Mesothelial cell of epicardium (in vitro differentiated cells): Measurements from ENCODE around the gene LAMA2. TPM values are rescaled to one million over a fixed set of nuclear protein-coding genes. Genes with fewer than 3 reads are reported as not detected.

Experiments
- DNase-seq, 2 experiments: peaks; one replicate each; pipeline ENCODE4 v3.0.0; 2021; ENCODE audit warnings: low spot score in 2 of 2; ENCODE audit not compliant: unreplicated experiment in 2 of 2
- H3K27ac Mint-ChIP-seq: 2 replicates; pipeline ENCODE4 v1.8.0; 2021; ENCODE audit warnings: mixed read lengths
- H3K27me3 Mint-ChIP-seq: 2 replicates; pipeline ENCODE4 v1.8.0; 2021; ENCODE audit warnings: low read depth, mixed read lengths
- H3K36me3 Mint-ChIP-seq: 2 replicates; pipeline ENCODE4 v1.8.0; 2021; ENCODE audit warnings: mixed read lengths
- H3K4me1 Mint-ChIP-seq: 2 replicates; pipeline ENCODE4 v1.8.0; 2021; ENCODE audit warnings: mixed read lengths
- H3K4me3 Mint-ChIP-seq: 2 replicates; pipeline ENCODE4 v1.8.0; 2021; ENCODE audit warnings: mild to moderate bottlenecking, moderate library complexity, mixed read lengths
- H3K9me3 Mint-ChIP-seq: 2 replicates; pipeline ENCODE4 v1.8.0; 2021; ENCODE audit warnings: mixed read lengths
- CTCF ChIP-seq: fragments of 200-600 bp; sonication (generic); IDR thresholded peaks from one replicate; pipeline ENCODE4 v1.5.0; 2021; ENCODE audit warnings: antibody characterized with exemption; ENCODE audit not compliant: unreplicated experiment
- total RNA-seq: library from RNA; stranded (reverse); gene quantifications from 3 replicates; pipeline ENCODE4 v1.2.1, GENCODE V29; 2021

The LAMA2 gene
- total RNA-seq, 1 donor from 2014 or later, result 63.2 TPM

GRCh38 chr6:129488313-129488712 is 605.4 kb downstream of the LAMA2 start:
- no peak for TF ChIP-seq CTCF
- no peak for DNase-seq
- Mint-ChIP-seq H3K27me3 (peaks cover 7% of the 10 kb centered on the region), H3K4me3 (no peak overlapping the region), H3K9me3 (no peaks in the 10 kb centered on the region), H3K27ac (no peak overlapping the region), H3K4me1 (peaks cover 25% of the 10 kb centered on the region), H3K36me3 (peaks cover 4% of the 10 kb centered on the region)

DNA sequence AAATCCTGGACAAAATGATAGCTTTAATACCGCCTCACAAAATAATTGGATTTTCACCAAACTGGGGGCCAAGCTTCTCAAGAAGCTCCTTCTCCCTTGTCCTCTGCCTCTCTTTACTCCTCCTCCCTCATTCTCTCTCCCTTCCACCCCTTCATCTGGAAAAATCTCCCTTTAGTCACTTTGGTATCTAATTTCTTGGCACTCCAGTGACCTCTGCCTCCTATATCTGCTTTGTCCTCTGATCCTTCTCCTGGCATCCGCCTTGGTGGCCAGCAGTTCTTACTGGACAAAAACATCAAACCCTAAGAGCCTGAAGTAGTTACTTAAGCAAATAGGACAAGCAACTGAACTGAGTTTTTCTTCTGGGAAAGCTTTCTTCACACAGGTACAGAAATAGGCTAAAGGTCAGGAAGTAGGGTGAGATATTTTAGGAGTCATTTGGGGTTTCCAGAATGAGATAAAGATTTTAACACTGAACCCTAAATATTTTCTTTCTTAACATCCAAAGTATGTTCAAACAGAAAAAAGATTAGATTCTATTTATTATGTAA is 606.4 kb downstream of the LAMA2 start:
- no peak for TF ChIP-seq CTCF
- H3K9me3 Mint-ChIP-seq, result no peaks in the 10 kb centered on the region
- no peak for DNase-seq
- H3K27me3 Mint-ChIP-seq, result peaks cover 3% of the 10 kb centered on the region
- peaks cover 25% of the 10 kb centered on the region for H3K4me1 Mint-ChIP-seq
- H3K36me3 Mint-ChIP-seq, result peaks cover 9% of the 10 kb centered on the region
- no peak overlapping the region for H3K27ac Mint-ChIP-seq
- no peak overlapping the region for H3K4me3 Mint-ChIP-seq

GRCh38 chr6:129490521-129491255 is 607.8 kb downstream of the LAMA2 start:
- Mint-ChIP-seq H3K27me3 (peaks cover 3% of the 10 kb centered on the region), H3K36me3 (peaks cover 11% of the 10 kb centered on the region), H3K4me1 (peaks cover 24% of the 10 kb centered on the region), H3K4me3 (no peak overlapping the region), H3K27ac (peak overlapping the region; percentile 87), H3K9me3 (no peaks in the 10 kb centered on the region)
- no peak for TF ChIP-seq CTCF
- DNase-seq, result no peak

GRCh38 chr6:129491436-129491835 is 608.5 kb downstream of the LAMA2 start:
- Mint-ChIP-seq H3K36me3 (peaks cover 13% of the 10 kb centered on the region), H3K4me1 (peaks cover 17% of the 10 kb centered on the region), H3K27ac (peak overlapping the region; percentile 87), H3K9me3 (no peaks in the 10 kb centered on the region), H3K4me3 (no peak overlapping the region), H3K27me3 (peaks cover 1% of the 10 kb centered on the region)
- DNase-seq, result no peak
- no peak for TF ChIP-seq CTCF

DNA sequence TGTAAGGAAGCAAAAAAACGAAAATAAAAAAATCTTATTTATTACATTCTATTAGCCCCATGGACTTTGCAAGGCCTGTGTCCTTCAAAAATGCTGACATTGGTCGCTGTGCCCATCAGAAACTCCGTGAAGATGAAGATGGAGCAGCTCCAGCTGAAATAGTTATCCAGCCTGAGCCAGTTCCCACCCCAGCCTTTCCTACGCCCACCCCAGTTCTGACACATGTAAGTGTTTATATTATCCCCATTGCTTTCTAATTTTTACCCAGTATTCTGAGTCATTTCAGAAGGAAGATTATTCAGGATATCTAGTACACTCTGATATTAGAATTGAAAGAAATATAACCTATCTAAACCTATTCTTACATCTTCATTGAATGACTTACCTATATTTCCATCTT is 609.3 kb downstream of the LAMA2 start:
- H3K27me3 Mint-ChIP-seq, result peaks cover 1% of the 10 kb centered on the region
- H3K4me1 Mint-ChIP-seq, result peaks cover 17% of the 10 kb centered on the region
- peaks cover 13% of the 10 kb centered on the region for H3K36me3 Mint-ChIP-seq
- no peak overlapping the region for H3K27ac Mint-ChIP-seq
- no peak for TF ChIP-seq CTCF
- H3K9me3 Mint-ChIP-seq, result no peaks in the 10 kb centered on the region
- no peak for DNase-seq
- no peak overlapping the region for H3K4me3 Mint-ChIP-seq
